Measurements from ENCODE around the gene MRPS18A. TPM values are rescaled to one million over a fixed set of nuclear protein-coding genes. Genes with fewer than 3 reads are reported as not detected.
"Not testable (repeated sequence)": the region's sequence is repeated elsewhere in the genome, so short reads cannot be mapped to it uniquely, and the experiment has no call there.

MRPS18A gene
- total RNA-seq, 2 donors from 2014 or later = 60.1 to 69.7 TPM

DNA sequence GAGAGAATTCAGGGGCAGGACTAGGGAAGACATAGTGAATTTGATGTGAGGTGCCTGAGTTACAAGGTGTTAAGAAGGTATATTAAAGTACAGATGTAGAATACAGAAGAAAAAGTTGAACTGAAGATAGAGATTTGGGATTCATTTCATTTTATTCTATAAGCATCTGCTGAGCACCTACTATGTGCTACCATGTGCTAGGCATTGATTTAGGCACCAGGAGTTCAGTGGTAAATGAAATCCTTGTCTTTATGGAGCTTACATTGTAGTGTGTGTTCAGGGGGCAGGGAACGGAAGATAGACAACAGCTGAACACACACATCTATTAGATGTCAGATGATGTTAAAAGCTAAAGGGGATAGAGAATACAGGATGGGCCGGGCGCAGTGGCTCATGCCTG lies 40.0 kb downstream of the MRPS18A start:
- no peaks in the 10 kb centered on the region for H3K36me3 Mint-ChIP-seq (ENCODE audit: insufficient read depth in 2 of 2)
- no peaks in the 10 kb centered on the region for H3K27me3 Mint-ChIP-seq (ENCODE audit: low read depth)
- peaks cover 15% of the 10 kb centered on the region for H3K4me1 Mint-ChIP-seq (ENCODE audit: low read depth)
- DNase-seq (no peak), ATAC-seq (replicated peaks in 1 of 2) (no peak)
- no peaks in the 10 kb centered on the region for H3K9me3 Mint-ChIP-seq
- H3K27ac Mint-ChIP-seq = no peak overlapping the region
- no peak overlapping the region for H3K4me3 Mint-ChIP-seq

DNA sequence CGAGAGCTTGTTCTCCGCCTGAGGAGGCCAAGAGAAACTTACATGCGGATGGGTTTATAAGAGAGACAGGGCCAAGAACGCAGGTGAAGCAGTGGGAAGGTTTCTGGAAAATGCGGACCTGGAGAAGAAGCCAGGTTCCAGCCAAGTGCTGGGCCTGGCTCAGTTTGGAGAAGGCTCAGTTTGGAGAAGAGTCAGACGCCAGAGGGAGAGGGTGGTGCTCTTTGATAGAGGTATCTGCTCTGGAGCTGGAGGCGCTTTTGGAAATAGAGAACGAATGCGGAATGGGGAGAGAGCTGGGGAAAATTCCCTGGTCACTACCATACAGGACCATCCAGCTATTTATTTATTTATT lies 42.0 kb downstream of the MRPS18A start:
- ATAC-seq (replicated peaks in 1 of 2) = peak; percentile 12 to 14
- Mint-ChIP-seq H3K4me3 (peak overlapping the region; percentile 82 to 89), H3K4me1 (ENCODE audit: low read depth) (peaks cover 26% of the 10 kb centered on the region), H3K9me3 (no peaks in the 10 kb centered on the region), H3K27ac (peak overlapping the region; percentile 67), H3K36me3 (ENCODE audit: insufficient read depth in 2 of 2) (peaks cover 3 to 4% of the 10 kb centered on the region in 2 donors), H3K27me3 (ENCODE audit: low read depth) (no peaks in the 10 kb centered on the region)
- DNase-seq = no peak

DNA sequence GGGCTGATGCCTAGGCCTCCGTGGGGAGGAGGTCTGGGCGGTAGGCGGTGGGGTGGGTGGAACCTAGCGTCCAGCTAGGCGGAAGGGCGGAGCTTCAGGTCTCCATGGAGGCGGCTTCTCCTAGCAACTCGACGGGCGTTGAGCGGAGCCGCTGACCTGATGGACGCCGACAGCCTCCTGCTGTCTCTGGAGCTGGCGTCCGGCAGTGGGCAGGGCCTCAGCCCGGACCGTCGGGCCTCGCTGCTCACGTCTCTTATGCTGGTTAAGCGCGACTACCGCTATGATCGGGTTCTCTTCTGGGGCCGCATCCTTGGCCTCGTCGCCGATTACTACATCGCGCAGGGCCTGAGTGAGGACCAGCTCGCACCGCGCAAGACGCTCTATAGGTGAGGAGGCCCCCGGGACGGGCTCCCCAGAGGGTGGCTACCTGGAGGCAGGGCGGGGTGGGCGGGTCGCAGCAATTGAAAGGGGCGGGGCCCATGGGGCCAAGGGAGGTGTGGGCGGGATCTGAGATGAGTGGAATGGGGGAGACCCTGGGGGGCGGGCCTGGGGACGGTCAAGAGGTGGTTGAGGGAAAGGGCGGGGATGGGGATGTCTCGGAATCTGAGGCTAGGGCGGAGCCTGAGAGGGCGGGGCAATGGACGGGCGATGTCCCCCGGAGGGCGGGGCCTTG lies 42.5 kb downstream of the MRPS18A start, which contains the start of gene RSPH9:
RSPH9 (plus strand) TSS at position 97 of the 673 bp plus-strand sequence; CDS start at position 160, 63 bp downstream.
- H3K4me1 Mint-ChIP-seq (ENCODE audit: low read depth) = peaks cover 31% of the 10 kb centered on the region
- peak within 1 kb of the TSS; percentile 82 to 89 for H3K4me3 Mint-ChIP-seq
- H3K36me3 Mint-ChIP-seq (ENCODE audit: insufficient read depth in 2 of 2) = peaks cover 3 to 4% of the 10 kb centered on the region in 2 donors
- H3K27me3 Mint-ChIP-seq (ENCODE audit: low read depth) = no peaks in the 10 kb centered on the region
- H3K27ac Mint-ChIP-seq = peak within 1 kb of the TSS; percentile 67
- H3K9me3 Mint-ChIP-seq = no peaks in the 10 kb centered on the region
- ATAC-seq (replicated peaks in 1 of 2) (peak; percentile 89 to 91), DNase-seq (peak; percentile 80 to 83)

DNA sequence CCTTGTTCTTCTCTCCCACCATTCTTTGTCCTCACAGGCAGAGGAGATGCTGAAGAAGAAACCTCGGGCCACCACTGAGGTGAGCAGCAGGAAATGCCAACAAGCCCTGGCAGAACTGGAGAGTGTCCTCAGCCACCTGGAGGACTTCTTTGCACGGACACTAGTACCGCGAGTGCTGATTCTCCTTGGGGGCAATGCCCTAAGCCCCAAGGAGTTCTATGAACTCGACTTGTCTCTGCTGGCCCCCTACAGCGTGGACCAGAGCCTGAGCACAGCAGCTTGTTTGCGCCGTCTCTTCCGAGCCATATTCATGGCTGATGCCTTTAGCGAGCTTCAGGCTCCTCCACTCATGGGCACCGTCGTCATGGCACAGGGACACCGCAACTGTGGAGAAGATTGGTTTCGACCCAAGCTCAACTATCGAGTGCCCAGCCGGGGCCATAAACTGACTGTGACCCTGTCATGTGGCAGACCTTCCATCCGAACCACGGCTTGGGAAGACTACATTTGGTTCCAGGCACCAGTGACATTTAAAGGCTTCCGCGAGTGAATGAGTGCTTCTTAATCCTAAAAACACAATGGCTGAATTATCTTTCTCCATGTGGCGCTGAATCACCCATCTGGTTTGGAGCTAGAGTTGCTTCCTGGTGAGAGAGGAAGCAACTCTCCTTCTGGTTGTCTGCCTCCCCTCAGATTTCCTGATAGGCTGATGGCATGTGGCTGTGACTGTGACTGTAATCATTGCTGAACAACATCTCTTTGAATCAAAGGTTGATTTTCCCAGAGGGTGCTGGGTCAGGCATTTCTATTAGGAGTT lies 47.4 kb downstream of the MRPS18A start:
- Mint-ChIP-seq H3K4me1 (ENCODE audit: low read depth) (peaks cover 67% of the 10 kb centered on the region), H3K36me3 (ENCODE audit: insufficient read depth in 2 of 2) (peaks cover 15 to 23% of the 10 kb centered on the region in 2 donors), H3K27me3 (ENCODE audit: low read depth) (no peaks in the 10 kb centered on the region), H3K27ac (no peak overlapping the region), H3K9me3 (no peaks in the 10 kb centered on the region), H3K4me3 (peak overlapping the region in 1 of 2 donors; percentile 55)
- ATAC-seq (replicated peaks in 1 of 2) (no peak), DNase-seq (no peak)

DNA sequence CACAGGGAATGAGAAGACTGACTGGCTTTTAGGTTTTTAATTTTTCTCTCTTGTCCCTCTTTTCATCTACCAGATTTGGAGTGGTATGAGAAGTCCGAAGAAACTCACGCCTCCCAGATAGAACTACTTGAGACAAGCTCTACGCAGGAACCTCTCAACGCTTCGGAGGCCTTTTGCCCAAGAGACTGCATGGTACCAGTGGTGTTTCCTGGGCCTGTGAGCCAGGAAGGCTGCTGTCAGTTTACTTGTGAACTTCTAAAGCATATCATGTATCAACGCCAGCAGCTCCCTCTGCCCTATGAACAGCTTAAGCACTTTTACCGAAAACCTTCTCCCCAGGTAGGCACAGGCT lies 51.3 kb downstream of the MRPS18A start:
- no peak for DNase-seq
- Mint-ChIP-seq H3K36me3 (ENCODE audit: insufficient read depth in 2 of 2) (peaks cover 12 to 21% of the 10 kb centered on the region in 2 donors), H3K4me1 (ENCODE audit: low read depth) (peaks cover 66% of the 10 kb centered on the region), H3K9me3 (no peaks in the 10 kb centered on the region), H3K4me3 (peak overlapping the region; percentile 97 to 98), H3K27me3 (ENCODE audit: low read depth) (no peaks in the 10 kb centered on the region), H3K27ac (peak overlapping the region; percentile 97)
- peak in 1 of 2 donors; percentile 14 for ATAC-seq (replicated peaks in 1 of 2)

DNA sequence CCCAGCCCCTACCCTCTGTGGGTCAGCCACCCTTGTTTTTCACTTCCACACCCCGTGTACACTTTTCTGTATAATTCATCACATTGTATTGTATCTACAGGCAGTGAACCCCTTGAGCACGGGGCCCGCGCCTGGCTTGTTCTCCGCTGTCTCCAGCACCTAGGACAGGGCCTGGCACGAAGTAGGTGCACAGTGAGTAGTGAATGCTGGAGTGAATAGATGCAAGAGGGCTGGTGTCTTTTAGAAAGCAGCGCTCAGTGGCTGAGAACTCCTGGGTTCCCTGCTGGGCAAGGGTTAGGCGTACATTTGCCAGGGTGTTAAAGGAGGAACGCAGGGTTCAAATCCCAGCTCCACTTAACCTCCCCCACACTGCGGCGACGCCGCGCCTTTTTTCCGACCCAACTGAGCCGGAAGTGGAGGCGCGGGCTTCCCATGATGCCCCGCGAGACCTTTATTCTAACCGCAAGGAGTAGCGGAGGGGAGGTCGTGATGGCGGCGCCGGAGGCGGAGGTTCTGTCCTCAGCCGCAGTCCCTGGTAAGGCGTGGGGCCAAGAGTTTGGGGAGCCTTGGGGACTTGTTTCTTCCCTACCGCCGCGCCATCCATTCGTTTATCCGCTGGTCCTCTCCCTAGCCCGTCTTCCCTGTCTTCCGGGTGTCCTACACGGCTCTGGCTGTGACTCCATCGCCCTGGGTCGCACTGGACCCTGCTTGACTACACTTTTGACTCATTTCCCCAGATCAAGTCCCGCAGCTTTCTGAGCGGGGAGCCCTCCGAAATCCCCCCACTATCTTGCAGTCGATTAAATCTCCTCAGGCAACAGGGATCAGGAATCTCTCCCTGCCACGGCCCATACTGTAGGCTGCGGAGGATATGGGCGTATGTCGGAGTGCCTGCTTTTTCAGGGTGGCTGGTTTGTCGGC lies 51.9 kb downstream of the MRPS18A start, which contains the start of gene MAD2L1BP:
MAD2L1BP (plus strand) TSS at position 454 of the 921 bp plus-strand sequence; CDS start at position 490, 36 bp downstream.
- Mint-ChIP-seq H3K9me3 (no peaks in the 10 kb centered on the region), H3K4me1 (ENCODE audit: low read depth) (peaks cover 65% of the 10 kb centered on the region), H3K27me3 (ENCODE audit: low read depth) (no peaks in the 10 kb centered on the region), H3K36me3 (ENCODE audit: insufficient read depth in 2 of 2) (peaks cover 12 to 19% of the 10 kb centered on the region in 2 donors), H3K27ac (peak within 1 kb of the TSS; percentile 97), H3K4me3 (peak within 1 kb of the TSS; percentile 97 to 98)
- peak; percentile 90 for DNase-seq
- ATAC-seq (replicated peaks in 1 of 2) = peak; percentile 90 to 92

DNA sequence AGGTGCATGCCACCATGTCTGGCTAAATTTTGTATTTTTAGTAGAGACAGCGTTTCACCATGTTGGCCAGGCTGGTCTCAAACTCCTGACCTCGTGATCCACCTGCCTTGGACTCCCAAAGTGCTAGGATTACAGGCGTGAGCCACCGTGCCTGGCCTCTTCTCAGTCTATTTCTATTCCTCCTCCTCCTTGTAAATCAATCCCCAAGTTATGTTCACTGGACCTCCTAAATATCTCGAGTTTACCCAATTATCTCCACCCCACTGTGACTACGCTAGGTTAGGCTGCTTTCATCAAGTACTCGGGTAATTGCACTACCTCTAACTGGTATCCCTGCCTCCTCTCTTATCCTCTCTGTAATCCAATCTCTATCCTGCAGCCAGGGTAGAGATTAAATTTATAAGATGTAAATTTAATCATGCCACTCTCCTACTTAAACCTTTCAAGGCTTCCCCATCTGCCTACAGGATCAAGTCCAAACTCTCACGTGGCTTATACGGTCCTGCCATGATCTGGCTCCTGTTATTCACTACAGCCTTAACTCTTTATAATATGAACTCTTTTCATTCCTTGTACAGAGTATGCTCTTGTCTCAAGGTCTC lies 52.8 kb downstream of the MRPS18A start:
- DNase-seq = no peak
- Mint-ChIP-seq H3K27me3 (ENCODE audit: low read depth) (no peaks in the 10 kb centered on the region), H3K36me3 (ENCODE audit: insufficient read depth in 2 of 2) (peaks cover 11 to 18% of the 10 kb centered on the region in 2 donors), H3K4me1 (ENCODE audit: low read depth) (peaks cover 65% of the 10 kb centered on the region), H3K4me3 (peak overlapping the region; percentile 97 to 98), H3K9me3 (no peaks in the 10 kb centered on the region), H3K27ac (peak overlapping the region; percentile 97)
- ATAC-seq (replicated peaks in 1 of 2) = no peak

DNA sequence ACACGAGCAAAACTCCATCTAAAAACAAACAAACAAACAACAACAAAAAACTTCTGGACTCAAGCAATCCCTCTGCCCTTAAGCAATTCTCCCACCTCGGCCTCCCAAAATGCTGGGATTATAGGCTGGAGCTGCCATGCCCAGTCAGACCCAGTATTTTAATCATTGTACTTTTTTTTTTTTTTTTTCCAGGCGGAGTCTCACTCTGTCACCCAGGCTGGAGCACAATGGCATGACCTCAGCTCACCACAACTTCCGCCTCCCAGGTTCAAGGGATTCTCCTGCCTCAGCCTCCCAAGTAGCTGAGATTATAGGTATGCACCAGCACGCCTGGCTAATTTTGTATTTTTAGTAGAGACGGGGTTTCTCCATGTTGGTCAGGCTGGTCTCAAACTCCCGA lies 54.6 kb downstream of the MRPS18A start:
- not testable (repeated sequence) for H3K27me3 Mint-ChIP-seq (ENCODE audit: low read depth); H3K27ac Mint-ChIP-seq; H3K9me3 Mint-ChIP-seq; DNase-seq; ATAC-seq (replicated peaks in 1 of 2); H3K4me3 Mint-ChIP-seq
- peaks cover 11 to 13% of the 10 kb centered on the region in 2 donors for H3K36me3 Mint-ChIP-seq (ENCODE audit: insufficient read depth in 2 of 2)
- H3K4me1 Mint-ChIP-seq (ENCODE audit: low read depth) = peaks cover 53% of the 10 kb centered on the region

DNA sequence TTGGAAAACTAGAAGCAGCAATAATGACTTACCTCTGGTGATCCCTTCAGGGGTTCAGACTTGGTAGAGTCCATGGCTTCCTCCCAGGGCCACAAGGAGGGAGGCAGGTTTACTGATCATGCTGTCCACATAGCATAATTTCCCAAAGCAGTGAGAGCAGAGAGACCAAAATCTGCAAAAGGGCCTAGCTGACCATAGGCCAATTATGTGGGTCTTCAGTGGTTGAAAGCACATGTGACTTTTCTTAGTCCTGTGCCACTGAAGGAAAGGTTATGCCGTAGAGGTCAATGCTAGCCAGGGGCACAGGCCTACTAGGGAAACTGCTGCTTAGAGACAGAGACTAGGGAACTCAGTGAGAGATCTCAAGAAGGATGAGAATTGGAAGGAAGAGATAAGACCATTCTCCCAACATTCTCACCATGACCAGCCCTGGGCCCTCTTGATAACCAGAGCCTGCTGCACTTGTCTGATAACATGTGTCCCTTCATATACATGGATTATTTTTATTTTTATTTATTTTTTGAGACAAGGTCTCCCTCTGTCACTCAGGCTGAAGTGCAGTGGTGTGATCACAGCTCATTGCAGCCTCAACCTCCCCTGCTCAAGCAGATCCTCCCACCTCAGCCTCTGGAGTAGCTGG lies 56.5 kb downstream of the MRPS18A start:
- Mint-ChIP-seq H3K4me1 (ENCODE audit: low read depth) (peaks cover 56% of the 10 kb centered on the region), H3K36me3 (ENCODE audit: insufficient read depth in 2 of 2) (peaks cover 15 to 19% of the 10 kb centered on the region in 2 donors), H3K27ac (no peak overlapping the region), H3K27me3 (ENCODE audit: low read depth) (no peaks in the 10 kb centered on the region), H3K4me3 (peak overlapping the region; percentile 41 to 42), H3K9me3 (no peaks in the 10 kb centered on the region)
- ATAC-seq (replicated peaks in 1 of 2) (no peak), DNase-seq (no peak)

DNA sequence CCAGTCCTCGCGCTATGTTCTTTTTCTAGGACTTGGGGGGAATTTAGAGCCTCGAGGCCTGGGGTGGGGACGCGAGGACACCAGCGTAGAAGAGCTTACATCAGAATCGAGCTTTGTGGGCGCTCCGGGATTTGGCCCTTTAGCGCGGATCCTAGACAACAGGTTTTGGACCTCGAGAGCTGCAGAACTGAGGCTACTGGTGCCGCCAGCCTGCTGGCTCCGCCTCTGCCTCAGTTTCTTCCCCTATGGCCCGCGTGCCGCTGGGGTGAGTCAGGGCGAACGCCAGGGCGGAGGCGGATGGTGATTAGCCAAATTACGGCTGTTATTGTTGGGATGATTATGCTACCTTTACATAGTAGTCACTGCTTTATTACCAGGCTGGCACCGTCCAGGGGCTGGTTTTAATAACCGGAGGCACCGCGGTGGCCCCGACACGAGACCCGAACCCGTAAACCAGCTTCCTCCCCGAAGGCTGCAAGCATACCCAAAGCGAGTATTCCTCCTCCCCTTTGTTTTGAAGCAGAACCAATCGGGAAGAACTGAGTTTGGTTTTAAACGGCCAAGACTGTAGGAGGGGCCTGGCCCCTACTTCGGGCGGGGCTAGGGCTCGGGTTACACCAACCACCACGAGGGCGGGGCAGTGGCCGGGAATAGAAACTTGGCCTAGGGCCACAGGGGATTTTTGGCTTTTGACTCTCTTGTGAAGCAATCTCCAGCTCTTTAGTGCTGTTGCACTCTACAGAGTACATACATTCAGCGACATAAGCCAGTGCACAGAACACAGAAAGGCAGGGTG lies 57.9 kb downstream of the MRPS18A start:
- H3K4me1 Mint-ChIP-seq (ENCODE audit: low read depth) = peaks cover 50% of the 10 kb centered on the region
- H3K27me3 Mint-ChIP-seq (ENCODE audit: low read depth) = no peaks in the 10 kb centered on the region
- peaks cover 16 to 24% of the 10 kb centered on the region in 2 donors for H3K36me3 Mint-ChIP-seq (ENCODE audit: insufficient read depth in 2 of 2)
- H3K4me3 Mint-ChIP-seq = peak overlapping the region; percentile 99 to 100
- H3K9me3 Mint-ChIP-seq = no peaks in the 10 kb centered on the region
- ATAC-seq (replicated peaks in 1 of 2) (peak; percentile 74 to 76), DNase-seq (peak; percentile 96)
- peak overlapping the region; percentile 97 for H3K27ac Mint-ChIP-seq

DNA sequence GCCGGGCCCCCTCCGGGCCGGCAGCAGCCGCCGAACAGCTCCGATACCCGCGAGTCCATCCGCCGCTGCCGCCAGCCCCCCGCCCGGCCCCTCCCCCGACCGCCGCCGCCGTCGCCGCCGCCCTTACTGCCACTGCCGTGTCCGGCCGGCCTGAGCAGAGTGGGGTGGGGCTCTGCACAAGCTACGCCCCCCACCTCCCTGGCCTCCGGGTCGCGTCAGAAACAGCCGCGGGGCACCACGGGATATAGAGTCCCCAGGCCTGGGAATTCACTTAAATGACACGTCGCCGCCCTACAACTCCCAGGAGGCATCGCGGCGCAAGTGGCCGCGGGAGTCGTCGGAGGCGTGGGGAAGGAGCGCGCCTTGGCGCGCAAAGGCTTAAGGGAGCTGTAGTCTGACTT lies 58.5 kb downstream of the MRPS18A start, which contains the start of gene GTPBP2:
GTPBP2 (minus strand) TSS at position 161 of the 401 bp plus-strand sequence; CDS start at position 59, 102 bp downstream.
- H3K27ac Mint-ChIP-seq = peak within 1 kb of the TSS; percentile 99
- DNase-seq (peak; percentile 97 to 99), ATAC-seq (replicated peaks in 1 of 2) (peak; percentile 82 to 83)
- H3K27me3 Mint-ChIP-seq (ENCODE audit: low read depth) = no peaks in the 10 kb centered on the region
- no peaks in the 10 kb centered on the region for H3K9me3 Mint-ChIP-seq
- H3K4me3 Mint-ChIP-seq = peak within 1 kb of the TSS; percentile 99 to 100
- H3K36me3 Mint-ChIP-seq (ENCODE audit: insufficient read depth in 2 of 2) = peaks cover 18 to 24% of the 10 kb centered on the region in 2 donors
- H3K4me1 Mint-ChIP-seq (ENCODE audit: low read depth) = peaks cover 48% of the 10 kb centered on the region

Measured in activated T-cell treated with anti-CD3 and anti-CD28 coated beads, Interleukin-2, amount 50 U/mL, for 72 hours (primary cell).